ENCODE measurements around the gene RWDD4.

RWDD4 gene

GRCh38 chr4:183638436-183638835 is 20.5 kb downstream of the RWDD4 start:
- Histone ChIP-seq H3K4me3 (replicated peaks; ENCODE audit: insufficient read depth, low read length) (no peak overlapping the region), H3K27me3 (ENCODE audit: insufficient read depth, poor library complexity, severe bottlenecking) (no peaks in the 10 kb centered on the region), H3K27ac (replicated peaks) (no peak overlapping the region)
- no peak for DNase-seq (ENCODE audit: low read depth in 1 of 2, low spot score in 1 of 2)
- TF ChIP-seq POLR2AphosphoS5 (IDR thresholded peaks at IDR 0.05; ENCODE audit: low read depth) (no peak), GABPA (IDR thresholded peaks at IDR 0.05; ENCODE audit: low read depth) (no peak), REST (IDR thresholded peaks at IDR 0.05; ENCODE audit: insufficient replicate concordance, low read depth) (no peak), CTCF (IDR thresholded peaks at IDR 0.05; ENCODE audit: insufficient read depth, low read length) (no peak), SPI1 (IDR thresholded peaks at IDR 0.05; ENCODE audit: borderline replicate concordance, low read depth) (no peak)

GRCh38 chr4:183637461-183637860 is 21.5 kb downstream of the RWDD4 start:
- no peak for TF ChIP-seq CTCF (IDR thresholded peaks at IDR 0.05; ENCODE audit: insufficient read depth, low read length)
- TF ChIP-seq POLR2AphosphoS5 (IDR thresholded peaks at IDR 0.05; ENCODE audit: low read depth) = no peak
- Histone ChIP-seq H3K27ac (replicated peaks) (no peak overlapping the region), H3K4me3 (replicated peaks; ENCODE audit: insufficient read depth, low read length) (no peak overlapping the region), H3K27me3 (ENCODE audit: insufficient read depth, poor library complexity, severe bottlenecking) (no peaks in the 10 kb centered on the region)
- no peak for DNase-seq (ENCODE audit: low read depth in 1 of 2, low spot score in 1 of 2)

GRCh38 chr4:183636923-183637322 is 22.1 kb downstream of the RWDD4 start:
- DNase-seq (ENCODE audit: low read depth in 1 of 2, low spot score in 1 of 2) = no peak
- H3K27me3 ChIP-seq (ENCODE audit: insufficient read depth, poor library complexity, severe bottlenecking) = no peaks in the 10 kb centered on the region
- TF ChIP-seq CTCF (IDR thresholded peaks at IDR 0.05; ENCODE audit: insufficient read depth, low read length) = no peak
- no peak for TF ChIP-seq REST (IDR thresholded peaks at IDR 0.05; ENCODE audit: insufficient replicate concordance, low read depth)
- TF ChIP-seq SPI1 (IDR thresholded peaks at IDR 0.05; ENCODE audit: borderline replicate concordance, low read depth) = no peak
- no peak for TF ChIP-seq GABPA (IDR thresholded peaks at IDR 0.05; ENCODE audit: low read depth)
- TF ChIP-seq POLR2AphosphoS5 (IDR thresholded peaks at IDR 0.05; ENCODE audit: low read depth) = no peak
- no peak overlapping the region for H3K4me3 ChIP-seq (replicated peaks; ENCODE audit: insufficient read depth, low read length)
- no peak overlapping the region for H3K27ac ChIP-seq (replicated peaks)

- DNase-seq (ENCODE audit: low read depth in 1 of 2, low spot score in 1 of 2) = no peak
- H3K4me3 ChIP-seq (replicated peaks; ENCODE audit: insufficient read depth, low read length) = no peak overlapping the region
- no peaks in the 10 kb centered on the region for H3K27me3 ChIP-seq (ENCODE audit: insufficient read depth, poor library complexity, severe bottlenecking)
- no peak overlapping the region for H3K27ac ChIP-seq (replicated peaks)
- TF ChIP-seq SPI1 (IDR thresholded peaks at IDR 0.05; ENCODE audit: borderline replicate concordance, low read depth) = no peak
- TF ChIP-seq POLR2AphosphoS5 (IDR thresholded peaks at IDR 0.05; ENCODE audit: low read depth) = no peak
- TF ChIP-seq CTCF (IDR thresholded peaks at IDR 0.05; ENCODE audit: insufficient read depth, low read length) = no peak
- TF ChIP-seq REST (IDR thresholded peaks at IDR 0.05; ENCODE audit: insufficient replicate concordance, low read depth) = no peak
- no peak for TF ChIP-seq GABPA (IDR thresholded peaks at IDR 0.05; ENCODE audit: low read depth)
Observed at GRCh38 chr4:183636503-183636902, 22.5 kb downstream of the RWDD4 start.
